Suppressor macrophage (primary cell): Measurements from ENCODE around the gene PAWR.

Source experiments
- DNase-seq, 4 experiments: peaks; one replicate each; pipeline ENCODE4 v3.0.0-alpha.2; 2020 to 2022
- total RNA-seq, 17 experiments: gene quantifications; one replicate each; lab custom pipeline; 2026; ENCODE audit warnings: mixed read lengths in 6 of 17, inconsistent platforms in 3 of 17; lab: John Stamatoyannopoulos, UW

The PAWR gene, protein sequence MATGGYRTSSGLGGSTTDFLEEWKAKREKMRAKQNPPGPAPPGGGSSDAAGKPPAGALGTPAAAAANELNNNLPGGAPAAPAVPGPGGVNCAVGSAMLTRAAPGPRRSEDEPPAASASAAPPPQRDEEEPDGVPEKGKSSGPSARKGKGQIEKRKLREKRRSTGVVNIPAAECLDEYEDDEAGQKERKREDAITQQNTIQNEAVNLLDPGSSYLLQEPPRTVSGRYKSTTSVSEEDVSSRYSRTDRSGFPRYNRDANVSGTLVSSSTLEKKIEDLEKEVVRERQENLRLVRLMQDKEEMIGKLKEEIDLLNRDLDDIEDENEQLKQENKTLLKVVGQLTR
- 0 to 4.0 (median 0.14) reads per million in 17 experiments for total RNA-seq

DNA sequence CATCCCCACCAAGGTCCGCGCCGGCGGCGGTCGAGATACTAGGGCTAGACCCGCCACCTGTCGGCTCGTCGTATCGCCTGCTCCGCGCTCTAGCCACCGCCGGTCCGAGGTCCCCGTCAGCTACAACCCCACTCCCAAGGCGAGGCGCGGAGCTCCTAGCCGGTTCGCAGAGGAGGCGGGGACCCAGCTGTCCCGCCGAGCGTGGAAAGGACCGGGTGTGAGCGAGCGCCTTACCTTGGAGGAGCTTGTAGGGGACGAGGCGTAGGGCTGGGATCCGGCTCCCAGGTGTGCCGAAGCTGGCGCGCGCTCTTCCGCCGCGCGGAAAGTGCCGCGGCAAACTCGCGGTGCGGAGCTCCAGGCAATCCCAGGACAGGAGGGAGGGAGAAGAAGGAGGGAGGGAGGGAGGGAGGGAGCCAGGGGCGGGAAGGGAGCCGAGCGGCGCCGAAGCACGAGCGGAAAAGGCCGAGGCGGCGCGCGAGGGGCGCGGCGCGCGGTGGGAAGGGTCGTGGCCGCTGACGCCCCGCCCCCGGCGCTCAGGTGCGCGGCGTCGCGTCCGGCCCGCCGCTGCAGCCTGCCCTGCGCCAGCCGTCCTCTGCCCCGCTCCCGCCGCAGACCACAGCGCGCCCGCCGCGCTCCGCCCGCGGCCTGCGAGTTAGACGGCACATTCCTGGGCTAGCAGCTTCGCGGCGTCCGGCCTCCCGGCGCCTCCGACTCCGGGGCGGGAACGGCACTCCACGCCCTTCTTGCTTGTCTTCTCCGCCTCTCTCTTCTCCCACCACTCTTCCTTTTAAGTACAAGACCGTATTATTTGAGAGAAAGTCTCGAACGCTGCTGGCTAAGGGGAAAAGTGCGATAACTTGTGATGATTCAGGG lies at the start of gene PAWR:
Gene PAWR, minus strand, starts transcription at position 327 of the 873 bp plus-strand sequence. CDS start 720 bp downstream, outside the sequence.
- DNase-seq, result peak in 2 of 4 experiments; percentile 30 to 33

DNA sequence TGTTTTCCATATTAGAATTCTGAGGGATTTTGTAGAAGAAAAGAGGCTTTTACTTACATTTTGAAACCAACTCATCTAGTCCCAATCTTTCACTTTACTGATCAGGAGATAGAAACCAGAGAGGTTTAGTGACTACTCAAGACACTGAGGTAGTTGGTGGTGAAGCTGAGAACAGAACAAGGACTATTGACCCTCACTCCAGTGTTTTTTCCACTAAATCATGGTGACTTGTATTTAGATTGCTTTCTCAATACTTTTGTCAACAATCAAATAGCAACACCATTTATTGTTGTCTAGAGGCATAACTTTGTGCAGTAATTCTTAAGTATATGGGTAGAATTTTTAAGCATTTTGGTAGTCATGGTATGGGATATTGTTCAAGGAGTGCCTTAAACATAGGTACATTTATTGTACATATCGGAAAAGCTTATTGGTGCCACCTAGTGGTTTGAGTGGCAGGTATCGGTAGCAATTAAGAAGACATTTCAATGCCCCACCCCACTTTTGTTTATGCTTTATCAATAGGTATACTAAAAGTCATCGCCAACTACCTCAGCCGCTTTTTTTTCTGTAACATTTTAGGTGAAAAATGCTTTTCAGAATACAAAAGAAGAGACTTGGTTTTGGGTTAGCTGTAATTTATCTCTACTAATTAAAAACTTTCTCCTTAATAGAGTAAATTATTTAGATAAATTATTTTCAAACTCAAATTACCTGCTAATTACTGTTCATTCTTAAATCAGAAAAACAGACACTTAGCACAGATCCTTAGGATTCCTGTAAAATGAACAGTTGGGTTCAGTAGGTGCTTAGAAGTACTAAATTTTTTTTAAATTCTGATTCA lies 47.3 kb upstream of the PAWR start:
- peak; percentile 48 to 61 (median 55) for DNase-seq

DNA sequence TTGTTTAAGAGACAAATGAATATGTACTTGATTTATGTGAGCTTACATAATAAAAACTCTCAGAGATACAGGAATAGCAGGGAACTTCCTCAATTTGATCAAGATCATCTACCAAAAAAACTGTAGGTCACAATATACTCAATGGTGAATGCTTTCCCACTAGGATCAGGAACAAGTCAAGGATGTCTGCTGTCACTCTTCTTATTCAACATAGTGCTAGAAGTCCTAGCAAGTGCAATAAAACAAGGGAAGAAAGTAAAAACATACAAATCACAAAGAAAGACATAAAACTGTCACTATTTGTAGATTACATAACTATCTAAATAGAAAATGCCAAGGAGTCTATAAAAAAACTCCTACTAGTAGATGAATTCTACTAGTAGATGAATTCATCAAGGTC lies 41.9 kb upstream of the PAWR start:
- DNase-seq, result peak in 1 of 4 experiments; percentile 3

DNA sequence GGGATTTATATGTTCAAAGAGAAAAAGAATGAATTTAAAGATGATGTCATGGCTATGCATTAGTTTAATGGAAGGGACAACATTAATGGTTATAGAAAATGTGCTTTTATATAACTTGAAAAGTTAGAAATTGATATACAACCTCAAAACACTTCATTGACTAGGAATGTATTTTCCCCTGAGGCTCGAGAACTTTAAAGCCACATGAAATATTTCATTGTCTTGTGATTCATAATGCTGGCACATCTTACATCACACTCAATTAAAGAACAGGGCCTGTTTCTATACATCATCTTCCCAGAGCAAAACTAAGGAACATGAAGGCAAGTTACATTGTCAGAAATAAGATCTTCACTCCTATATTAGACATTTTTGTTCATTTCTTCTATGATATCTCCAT lies 35.2 kb upstream of the PAWR start:
- no peak for DNase-seq

DNA sequence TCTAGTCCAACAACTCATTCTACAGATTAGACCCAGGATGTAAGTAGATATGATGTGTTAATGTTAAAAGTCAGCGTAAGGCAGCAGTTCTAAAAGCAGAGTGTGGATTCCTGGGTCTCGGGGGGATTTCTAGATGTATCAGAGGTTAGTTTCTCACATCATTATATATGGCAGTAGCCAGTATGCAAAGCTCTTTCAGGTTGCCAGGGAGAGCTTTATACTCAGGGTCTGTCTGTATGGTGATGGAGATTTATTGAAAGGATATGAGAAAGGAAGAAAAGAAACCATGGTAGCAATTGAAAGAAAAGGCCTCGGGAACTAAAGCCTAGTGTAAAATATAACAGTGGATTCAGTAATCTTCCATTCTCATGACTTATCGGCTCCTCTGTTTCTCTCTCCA lies 26.2 kb upstream of the PAWR start:
- DNase-seq, result no peak

DNA sequence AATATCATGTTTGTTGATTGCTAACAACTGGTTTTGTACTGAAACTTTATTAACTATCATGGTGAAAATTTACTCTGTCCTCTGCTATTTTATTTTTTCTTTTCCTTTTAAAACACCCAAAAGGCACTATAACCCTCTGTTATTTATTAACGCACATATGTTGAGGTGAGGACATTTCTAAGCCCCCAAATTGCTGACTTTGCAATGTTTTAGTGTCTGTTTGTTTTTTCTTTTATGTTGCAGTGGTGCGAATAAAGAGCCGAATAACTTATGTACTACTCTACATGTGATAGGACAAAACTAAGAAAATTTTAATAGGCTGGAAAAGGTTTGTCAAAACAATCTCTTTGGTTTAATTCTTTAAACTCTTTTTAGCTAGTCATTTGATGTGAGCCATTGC lies 24.5 kb upstream of the PAWR start:
- no peak for DNase-seq

DNA sequence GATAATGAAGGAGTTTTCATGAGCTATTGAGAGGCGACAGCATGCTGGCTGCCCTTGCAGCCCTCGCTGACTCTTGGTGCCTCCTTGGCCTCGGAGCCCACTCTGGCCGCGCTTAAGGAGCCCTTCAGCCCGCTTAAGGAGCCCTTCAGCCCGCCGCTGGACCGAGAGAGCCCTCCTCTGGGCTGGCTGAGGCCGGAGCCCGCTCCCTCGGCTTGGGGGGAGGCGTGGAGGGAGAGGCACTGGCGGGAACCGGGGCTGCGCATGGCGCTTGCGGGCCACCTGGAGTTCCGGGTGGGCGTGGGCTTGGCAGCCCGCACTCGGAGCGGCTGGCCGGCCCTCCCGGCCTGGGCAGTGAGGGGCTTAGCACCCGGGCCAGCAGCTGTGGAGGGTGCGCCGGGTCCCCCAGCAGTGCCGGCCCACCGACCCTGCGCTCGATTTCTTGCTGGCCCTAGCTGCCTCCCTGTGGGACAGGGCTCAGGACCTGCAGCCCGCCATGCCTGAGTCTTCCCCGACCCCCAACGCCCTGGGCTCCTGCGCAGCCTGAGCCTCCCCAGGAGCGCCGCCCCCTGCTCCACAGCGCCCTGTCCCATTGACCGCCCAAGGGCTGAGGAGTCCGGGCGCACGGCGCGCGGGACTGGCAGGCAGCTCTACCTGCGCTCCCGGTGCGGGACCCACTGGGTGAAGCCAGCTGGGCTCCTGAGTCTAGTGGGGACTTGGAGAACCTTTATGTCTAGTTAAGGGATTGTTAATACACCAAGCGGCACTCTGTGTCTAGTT lies 20.1 kb upstream of the PAWR start:
- no peak for DNase-seq

DNA sequence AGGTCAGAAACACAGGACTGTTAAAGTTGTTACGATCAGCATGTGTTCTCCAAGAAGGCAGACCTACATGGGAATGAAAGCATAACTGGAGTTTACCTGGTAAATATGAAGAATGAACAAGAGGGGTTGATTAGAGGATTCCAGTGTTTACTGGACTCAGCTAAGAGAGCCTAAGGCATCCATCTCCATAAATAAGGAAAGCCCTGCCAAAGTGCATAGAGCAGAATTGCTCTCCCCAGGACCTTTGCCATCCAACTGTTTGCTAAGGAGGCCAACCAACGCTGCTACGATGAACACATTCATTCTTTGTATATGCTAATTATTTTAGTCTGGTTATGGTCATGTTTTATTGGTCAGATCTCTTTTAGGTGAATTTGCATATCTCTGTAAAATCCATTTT lies 17.1 kb upstream of the PAWR start:
- DNase-seq, result no peak

DNA sequence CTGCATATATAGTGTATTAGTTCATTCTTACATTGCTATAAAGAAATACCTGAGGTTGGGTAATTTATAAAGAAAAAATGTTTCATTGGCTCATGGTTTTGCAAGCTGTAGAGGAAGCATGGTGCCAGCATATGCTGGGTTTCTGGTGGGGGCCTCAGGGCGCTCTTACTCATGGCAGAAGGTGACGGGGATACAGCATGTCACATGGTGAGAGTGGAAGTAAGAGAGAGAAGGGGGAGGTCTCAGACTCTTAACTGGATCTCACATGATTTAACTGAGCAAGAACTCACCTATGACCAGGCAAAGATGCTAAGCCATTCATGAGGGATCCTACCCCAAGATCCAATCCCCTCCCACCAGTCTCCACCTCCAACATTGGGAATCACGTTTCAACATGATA lies 15.9 kb upstream of the PAWR start:
- DNase-seq, result no peak

DNA sequence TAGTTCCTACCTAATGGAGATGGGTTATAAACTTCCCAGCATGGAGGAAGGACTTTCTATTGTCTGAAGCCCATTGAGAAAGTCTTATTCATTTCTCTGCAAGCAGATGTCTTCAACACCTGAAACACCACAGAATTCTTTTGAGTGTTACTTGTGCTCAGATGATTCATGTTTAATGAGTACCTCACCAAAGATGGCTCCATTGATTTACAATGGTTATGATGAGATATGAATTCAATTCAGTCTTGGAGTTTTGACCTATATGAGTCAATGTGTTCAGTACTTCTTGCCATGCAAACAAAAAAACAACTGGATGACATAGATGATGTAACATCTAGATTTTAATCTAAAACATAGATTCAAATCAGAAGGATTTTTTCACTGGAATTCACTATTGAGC lies 15.4 kb upstream of the PAWR start:
- no peak for DNase-seq

DNA sequence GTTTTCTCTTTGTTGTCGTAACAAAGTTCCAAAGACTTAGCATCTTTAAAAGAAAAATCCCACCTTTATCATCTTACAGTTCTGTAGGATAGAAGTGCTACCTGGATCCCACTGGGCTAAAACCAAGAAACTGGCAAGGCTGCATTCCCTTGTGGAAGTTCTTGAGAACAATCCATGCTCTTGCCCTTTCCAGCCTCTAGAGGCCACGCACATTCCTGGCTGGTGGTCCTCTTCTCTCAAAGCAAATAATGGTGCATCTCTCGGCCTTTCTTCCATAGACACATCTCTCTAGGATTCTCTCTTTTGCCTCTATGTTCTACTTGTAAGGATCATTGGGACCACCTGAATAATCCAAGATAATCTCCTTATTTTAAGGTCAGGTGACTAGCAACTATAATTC lies 8.2 kb upstream of the PAWR start:
- DNase-seq, result no peak

DNA sequence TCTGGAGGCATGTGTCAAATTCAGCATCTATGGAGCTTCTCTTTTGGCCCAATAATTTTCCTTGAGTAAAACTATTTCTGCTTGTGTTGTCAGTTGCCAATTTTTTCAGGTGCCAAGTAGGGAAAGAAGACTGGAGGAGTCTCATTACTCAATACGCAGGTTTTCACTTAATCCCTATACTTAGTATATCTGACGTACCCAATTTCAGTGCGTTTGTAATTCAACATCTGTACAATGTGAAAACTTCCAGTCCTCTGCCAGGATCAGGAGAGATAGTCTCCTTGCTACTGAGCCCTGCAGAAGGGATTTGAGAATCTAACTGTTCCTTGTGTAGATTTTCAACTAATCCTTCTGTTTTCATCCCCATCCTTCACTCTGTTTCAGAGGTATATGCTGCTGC lies 5.7 kb upstream of the PAWR start:
- DNase-seq, result no peak

DNA sequence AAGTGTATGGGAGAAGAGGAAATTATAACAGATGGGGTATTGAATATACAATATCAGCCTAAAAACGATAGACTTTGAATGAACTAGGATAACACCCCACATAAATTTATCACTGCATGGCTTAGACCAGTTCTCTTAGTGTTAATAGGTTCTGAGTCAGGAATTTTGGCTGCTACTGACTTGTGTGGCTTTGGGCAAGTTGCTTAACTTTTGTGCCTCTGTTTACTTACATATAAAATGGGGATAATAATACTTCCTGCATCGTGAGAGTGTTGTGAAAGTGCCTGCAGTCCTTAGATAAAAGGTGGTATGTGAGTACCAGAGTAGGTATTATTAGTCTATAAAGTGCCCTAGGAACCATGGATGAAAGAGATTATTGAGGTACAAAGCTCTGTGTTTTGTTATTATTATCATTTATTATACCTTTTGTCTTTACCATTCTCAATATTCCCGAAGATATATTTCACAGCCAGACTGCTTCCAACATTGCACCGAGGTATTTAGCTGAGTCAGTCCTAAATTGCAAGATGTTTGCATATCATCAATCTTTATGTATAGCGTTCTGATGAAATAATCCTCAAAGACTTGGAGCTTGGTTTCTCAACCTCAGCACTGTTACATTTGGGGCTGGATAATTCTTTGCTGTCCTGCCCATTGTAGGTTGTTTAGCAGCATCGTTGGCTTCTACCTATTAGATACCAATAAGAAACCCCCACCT lies 2.3 kb upstream of the PAWR start:
- DNase-seq, result no peak

DNA sequence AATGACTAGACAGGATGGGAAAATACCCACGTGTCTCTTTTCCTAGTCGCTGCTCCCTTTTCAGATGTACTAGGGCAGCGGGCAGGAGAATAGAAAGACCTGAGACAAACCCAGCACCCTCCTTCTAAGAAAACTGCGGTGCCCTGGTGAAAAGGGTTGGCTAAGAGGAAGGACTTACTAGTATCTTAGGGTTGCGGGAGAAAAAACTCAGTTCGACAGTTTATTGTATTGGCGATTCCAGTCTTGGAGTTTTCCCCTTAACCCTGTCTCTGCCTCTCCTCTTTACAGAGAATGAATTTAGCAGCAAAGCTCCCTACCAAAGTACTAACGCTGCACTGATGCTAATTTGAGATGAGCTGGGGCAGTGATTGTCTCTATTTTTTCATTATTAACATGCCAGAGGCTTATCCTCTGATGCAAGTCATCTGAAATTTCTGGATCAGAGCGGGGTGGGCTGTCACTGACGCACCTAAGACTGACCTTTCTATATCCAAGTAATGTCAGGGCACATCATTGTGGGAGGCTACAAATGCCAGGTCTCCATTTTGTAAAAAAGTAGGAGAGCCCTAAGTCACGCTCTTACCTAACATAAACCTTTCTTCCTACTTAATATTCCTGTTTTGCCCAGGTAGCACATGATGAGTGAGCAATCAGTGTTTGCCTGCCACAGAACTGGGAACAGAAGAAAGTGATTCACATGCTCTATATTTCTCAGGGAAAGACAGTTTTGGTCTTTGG lies 916 bp upstream of the PAWR start:
- no peak for DNase-seq

DNA sequence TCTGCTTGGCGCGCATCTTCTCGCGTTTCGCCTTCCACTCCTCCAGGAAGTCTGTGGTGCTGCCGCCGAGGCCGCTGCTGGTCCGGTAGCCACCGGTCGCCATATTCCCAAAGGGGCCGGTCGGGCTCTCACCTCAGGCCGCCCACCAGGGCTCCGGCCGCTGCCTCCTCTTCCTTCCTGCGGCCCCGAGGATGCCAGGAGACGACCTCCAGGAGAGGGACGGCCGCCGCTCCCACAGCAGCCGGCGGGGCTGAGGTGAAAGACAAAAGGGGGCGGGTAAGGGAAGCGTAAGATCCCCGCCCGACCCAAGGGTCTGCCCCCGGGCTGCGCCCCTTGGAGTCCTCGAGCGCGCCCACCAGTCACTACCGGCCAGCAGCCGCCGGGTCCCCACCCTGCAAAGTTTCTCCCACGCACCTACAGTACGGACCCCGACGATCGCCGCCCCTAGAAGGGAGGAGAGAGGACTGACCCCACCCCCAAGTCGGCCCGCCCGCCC lies 574 bp downstream of the PAWR start:
- peak in 2 of 4 experiments; percentile 10 to 28 for DNase-seq

DNA sequence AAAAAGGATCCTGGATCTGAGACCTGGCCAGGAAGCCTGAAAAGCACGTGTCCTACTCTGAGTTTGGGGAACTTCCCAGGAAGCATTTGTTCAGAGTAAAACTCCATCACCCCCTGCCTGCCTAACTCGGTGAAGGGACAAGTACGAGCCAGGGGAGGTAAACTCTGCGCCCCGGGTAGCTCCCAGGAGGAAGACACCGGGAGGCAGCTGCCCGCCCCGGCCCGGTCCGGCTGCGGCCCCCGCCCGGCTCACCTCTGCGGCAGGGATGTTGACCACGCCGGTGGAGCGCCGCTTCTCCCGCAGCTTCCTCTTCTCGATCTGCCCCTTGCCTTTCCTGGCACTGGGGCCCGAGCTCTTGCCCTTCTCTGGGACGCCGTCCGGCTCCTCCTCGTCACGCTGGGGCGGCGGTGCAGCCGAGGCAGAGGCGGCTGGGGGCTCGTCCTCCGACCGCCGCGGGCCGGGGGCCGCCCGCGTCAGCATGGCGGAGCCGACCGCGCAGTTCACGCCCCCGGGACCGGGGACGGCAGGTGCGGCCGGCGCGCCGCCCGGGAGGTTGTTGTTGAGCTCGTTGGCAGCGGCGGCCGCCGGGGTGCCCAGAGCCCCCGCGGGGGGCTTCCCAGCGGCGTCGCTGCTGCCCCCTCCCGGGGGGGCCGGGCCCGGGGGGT lies 1.2 kb downstream of the PAWR start:
- DNase-seq, result peak; percentile 5 to 53 (median 34)

DNA sequence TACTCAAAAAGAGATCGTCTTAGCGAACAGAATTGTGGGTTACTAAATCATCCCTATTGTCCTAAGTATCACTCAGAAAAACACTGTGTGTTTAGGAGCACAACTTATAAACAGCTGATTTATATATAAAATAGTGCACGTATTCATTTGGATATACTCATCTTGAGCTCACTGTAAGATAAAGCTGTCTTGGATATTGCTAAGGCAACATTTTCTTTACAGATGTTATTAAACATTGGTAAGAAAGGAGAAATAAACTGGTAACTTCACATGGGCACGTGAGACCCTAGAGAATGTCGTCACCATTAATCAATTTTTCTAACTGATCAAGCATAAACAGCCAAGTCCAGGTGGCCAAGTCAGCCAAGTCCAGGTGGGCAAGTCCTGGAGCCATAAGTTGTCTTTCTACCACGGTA lies 1.7 kb downstream of the PAWR start:
- no peak for DNase-seq

DNA sequence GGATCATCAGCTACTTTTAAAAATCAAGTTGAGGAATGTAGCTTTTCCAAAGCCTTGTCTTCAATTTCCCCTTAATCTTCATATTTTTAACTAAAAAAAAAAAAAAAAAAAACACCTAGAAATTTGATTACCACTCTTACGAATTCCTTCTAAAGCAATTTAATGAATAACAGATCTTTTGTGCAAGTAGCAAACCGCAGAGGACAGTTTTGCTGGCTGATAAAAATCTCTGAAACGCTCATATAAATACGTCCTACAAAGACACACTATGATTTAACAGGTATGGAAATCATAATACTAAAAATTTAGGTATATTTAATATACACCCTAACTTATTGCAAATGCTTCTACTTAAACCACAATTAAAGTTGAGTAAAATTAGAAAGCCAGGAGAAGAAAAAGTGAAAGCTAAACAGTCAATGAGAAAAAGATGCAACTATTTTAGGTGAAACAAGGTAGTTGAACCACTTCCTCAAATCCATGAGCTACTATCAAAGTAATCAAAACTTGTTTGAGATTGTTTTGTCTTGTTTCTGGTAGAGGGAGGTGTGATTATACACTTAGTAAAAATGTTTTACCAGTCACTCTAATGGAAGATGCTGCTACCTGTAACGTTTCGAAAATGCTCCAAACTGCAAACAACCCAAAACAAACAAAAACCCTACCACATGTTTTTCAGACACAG lies 2.2 kb downstream of the PAWR start:
- no peak for DNase-seq

DNA sequence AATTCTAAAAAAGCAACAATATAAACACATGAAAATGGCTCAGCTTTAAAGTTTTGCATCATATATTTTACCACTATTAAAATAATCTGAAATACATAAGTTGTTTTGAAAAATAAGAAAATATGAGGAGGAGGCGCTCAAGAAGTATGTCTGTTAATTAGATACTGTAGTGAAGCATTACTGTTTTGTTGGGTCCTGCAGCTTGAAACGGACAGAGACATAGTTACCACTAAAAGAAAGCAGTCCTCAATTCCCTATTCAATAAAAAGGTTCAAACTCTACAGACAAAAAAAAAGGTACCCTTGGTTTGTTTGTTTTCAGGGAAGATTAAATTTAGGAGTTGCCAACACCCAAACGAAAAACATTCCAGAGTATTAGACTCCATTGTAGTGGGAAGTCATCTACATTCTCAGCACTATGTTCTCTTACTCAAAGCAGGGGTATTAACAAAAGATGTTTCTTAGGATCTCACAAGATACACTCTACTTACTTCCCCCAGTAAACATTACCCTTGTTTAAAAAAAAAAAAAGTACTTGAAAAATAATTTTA lies 3.0 kb downstream of the PAWR start:
- no peak for DNase-seq
